ENCODE results near the gene OSTF1.

Gene OSTF1

GRCh38 chr9:75190762-75191161 is 102.4 kb downstream of the OSTF1 start:
- Histone ChIP-seq H3K36me3 (ENCODE audit: insufficient read depth, low read length) (no peaks in the 10 kb centered on the region), H3K9ac (ENCODE audit: low read depth, low read length, poor library complexity, severe bottlenecking) (no peak overlapping the region), H4K20me1 (ENCODE audit: insufficient read depth, low read length, poor library complexity, severe bottlenecking) (no peaks in the 10 kb centered on the region), H2AFZ (ENCODE audit: low read length) (no peak overlapping the region), H3K4me2 (ENCODE audit: low read depth, low read length, poor library complexity, severe bottlenecking) (no peak overlapping the region), H3K4me3 (ENCODE audit: low read length, poor library complexity, severe bottlenecking) (no peak overlapping the region), H3K9me2 (replicated peaks; ENCODE audit: low read depth, low read length) (no peaks in the 10 kb centered on the region), H3F3A (ENCODE audit: low read depth) (no peaks in the 10 kb centered on the region), H3K27me3 (ENCODE audit: insufficient read depth, low read length, poor library complexity, severe bottlenecking) (no peaks in the 10 kb centered on the region), H3K79me2 (ENCODE audit: insufficient read depth, low read length) (no peaks in the 10 kb centered on the region), H3K4me1 (ENCODE audit: insufficient read depth, low read length, poor library complexity, severe bottlenecking) (no peaks in the 10 kb centered on the region), H3K9me3 (ENCODE audit: insufficient read depth, low read depth, low read length) (no peaks in the 10 kb centered on the region)
- TF ChIP-seq CTCF (conservative IDR thresholded peaks at IDR 0.05; ENCODE audit: low read length) (no peak), EZH2phosphoT487 (IDR thresholded peaks at IDR 0.05; ENCODE audit: borderline replicate concordance) (no peak)

Measured in Loucy (cell line).